T-helper 2 cell (primary cell): ENCODE data around the gene MVP.
"Not testable (repeated sequence)": the region's sequence is repeated elsewhere in the genome, so short reads cannot be mapped to it uniquely, and the experiment has no call there.

Source experiments
- DNase-seq, 5 experiments: peaks; one replicate each; pipeline versions ENCODE4 v3.0.0 to v3.0.0-alpha.2; 2012 to 2022

The MVP gene

DNA sequence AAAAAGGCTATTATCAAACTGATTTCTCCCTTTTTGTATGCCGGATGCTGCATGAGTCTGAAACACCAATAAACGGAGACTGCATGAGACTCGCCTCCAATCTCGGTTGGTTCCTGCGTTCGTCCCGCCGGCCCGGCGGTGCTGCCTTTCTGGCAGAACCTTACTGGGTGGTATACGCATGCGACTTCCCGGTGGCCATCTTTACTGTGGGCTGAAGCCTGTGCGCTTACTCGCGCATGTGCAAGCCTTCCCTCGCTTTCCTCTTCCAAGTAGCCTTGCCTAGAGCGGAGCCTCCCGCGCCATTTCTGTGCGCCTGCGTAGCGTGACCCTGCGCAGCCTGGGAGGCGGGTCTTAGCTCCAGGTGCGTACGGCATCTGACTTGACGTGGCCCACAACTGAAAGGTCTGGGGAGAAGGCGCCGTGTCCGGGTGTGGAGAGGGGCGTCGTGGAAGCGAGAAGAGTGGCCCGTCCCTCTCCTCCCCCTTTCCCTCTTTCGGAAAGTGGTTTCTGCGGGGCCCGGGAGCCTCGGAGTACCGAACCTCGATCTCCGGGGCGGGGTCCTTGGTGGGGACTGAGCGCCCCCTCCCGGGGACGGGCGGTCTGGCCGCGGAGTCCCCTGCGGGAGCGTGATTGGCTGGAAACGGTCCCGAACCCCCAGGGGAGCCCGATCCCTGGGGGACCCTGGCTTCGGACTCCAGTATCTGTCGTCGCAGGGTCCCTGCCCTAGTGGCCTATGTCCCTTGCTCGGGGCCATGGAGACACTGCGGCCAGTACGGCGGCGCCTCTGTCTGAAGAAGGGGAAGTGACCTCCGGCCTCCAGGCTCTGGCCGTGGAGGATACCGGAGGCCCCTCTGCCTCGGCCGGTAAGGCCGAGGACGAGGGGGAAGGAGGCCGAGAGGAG lies 4.2 kb upstream of the MVP start, which contains the start of gene PAGR1:
PAGR1 (plus strand) TSS at position 360 of the 901 bp plus-strand sequence; CDS start at position 734, 374 bp downstream.
- peak; percentile 92 to 100 (median 98) for DNase-seq

DNA sequence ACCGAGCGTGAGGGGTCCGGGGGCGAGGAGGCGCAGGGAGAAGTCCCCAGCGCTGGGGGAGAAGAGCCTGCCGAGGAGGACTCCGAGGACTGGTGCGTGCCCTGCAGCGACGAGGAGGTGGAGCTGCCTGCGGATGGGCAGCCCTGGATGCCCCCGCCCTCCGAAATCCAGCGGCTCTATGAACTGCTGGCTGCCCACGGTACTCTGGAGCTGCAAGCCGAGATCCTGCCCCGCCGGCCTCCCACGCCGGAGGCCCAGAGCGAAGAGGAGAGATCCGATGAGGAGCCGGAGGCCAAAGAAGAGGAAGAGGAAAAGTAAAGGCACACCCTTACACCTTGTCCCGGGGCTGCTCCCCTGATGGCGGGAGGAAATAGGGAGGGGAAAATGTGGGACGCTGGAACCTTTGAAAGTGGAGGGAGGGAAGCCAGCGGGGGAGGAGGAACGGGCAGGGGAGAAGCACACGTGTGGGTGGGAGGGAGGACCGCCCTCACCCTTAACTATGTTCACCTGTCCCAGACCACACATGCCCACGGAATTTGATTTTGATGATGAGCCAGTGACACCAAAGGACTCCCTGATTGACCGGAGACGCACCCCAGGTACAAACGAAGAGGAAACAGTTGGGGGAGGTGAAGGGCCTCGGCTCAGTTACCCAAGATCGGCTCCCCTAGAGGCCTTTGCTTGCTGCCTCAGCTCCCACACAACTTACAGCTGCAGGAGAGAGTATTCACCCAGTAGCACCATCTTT lies 3.4 kb upstream of the MVP start:
- peak in 2 of 5 experiments; percentile 33 to 87 for DNase-seq

DNA sequence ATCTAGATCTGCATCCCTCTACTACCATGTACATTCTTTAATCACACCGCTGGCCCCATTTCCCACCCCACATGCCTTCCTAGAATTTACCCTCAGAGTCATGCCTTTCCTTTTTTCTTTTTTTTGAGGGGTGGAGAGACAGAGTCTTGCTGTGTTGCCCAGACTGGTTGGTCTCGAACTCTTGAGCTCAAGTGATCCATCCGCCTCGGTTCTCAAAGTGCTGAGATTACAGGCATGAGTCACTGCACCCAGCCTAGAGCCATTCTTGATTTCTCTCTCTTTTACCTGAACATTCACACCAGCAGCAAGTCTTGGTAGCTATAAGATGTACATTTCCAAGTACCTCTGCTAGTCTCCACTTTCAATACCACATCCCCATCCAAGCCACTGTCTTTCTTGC lies 2.2 kb upstream of the MVP start:
- DNase-seq = no peak

DNA sequence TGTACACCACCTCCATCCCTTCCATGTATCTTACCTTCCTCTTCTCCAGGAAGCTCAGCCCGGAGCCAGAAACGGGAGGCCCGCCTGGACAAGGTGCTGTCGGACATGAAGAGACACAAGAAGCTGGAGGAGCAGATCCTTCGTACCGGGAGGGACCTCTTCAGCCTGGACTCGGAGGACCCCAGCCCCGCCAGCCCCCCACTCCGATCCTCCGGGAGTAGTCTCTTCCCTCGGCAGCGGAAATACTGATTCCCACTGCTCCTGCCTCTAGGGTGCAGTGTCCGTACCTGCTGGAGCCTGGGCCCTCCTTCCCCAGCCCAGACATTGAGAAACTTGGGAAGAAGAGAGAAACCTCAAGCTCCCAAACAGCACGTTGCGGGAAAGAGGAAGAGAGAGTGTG lies 756 bp upstream of the MVP start:
- no peak for DNase-seq

DNA sequence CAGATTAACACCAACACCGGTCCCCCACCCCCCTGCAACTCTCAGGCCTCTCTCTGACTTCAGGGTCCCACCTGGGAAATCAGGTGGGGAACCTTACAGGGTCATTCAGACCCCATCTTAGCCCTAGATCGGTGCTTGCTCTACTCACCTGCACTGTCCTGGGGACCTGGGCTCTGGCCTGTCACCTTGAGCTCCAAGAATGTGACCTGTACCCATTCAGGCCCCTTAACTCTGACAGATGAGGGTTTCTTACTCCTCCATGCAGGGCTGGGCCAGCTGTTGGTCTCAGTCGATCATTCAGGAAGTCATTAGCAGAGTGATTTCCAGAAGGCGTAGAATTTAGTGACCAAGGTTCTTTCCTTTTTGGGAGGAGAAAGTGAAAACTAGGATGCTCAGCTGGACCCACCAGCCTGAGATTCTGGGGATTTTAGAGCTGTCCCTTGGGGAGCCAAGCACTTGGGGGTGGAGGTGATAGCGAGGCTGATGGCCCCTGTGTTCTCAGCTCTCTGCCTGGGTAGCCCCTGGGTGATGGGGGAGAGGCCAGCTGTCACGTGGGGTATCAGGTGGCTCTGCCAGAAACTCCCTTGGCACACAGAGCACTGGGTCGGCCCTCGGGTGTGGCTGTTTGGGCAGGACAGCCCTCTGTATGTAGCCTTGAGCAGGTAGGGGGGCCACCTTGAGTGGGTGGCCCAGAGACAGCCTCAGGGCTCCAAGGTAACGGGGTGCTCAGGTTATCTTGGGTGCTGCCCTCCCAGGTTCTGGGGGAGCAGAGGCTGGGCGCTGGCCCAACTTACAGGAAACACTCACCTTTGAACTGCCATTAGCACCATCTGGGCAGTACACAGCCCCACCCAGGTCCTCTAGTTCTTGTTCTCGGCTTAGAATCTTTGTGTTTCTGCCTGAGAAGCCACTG lies 724 bp downstream of the MVP start:
- peak in 3 of 5 experiments; percentile 44 to 74 (median 50) for DNase-seq

DNA sequence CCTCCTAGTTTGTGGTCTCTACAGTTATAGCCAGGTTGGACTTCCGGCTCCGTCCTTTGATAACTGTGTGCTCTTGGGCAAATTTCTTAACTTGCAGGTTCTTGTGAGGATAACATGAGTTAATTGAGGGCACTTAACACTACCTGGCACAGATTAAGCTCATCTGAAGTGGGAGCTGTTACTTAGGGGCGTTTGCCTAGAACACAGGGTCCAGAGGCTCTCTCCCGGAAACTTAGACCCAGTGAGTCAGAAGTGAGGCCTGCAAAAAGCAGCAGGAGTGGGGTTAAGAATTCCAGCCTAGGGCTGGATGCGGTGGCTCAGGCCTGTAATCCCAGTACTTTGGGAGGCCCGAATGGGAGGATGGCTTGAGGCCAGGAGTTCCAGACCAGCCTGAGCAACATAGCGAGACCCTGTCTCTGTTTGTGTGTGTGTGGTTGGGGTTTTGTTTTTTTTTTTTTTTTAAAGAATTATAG lies 1.4 kb downstream of the MVP start:
- DNase-seq = no peak

DNA sequence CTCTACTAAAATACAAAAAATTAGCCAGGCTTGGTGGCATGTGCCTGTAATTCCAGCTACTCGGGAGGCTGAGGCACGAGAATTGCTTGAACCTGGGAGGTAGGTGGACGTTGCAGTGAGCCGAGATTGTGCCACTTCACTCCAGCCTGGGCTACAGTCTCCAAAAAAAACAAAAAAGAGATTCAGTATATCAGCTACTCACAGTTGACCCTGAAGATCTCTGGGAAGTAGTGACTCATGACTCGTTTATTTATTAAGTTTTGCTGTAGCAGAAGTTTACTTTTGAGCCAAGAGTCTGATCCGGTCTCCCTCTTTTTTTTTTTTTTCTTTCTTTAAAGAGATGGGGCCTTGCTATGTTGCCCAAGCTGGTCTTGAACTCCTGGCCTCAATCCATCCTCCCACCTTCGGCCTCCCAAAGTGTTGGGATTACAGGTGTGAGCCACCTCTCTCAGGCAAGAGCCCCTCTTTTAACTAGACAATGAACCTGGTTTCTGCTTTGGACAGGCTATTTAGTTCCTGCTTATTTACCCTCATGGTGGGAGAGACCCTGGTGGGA lies 4.4 kb downstream of the MVP start:
- DNase-seq = no peak

DNA sequence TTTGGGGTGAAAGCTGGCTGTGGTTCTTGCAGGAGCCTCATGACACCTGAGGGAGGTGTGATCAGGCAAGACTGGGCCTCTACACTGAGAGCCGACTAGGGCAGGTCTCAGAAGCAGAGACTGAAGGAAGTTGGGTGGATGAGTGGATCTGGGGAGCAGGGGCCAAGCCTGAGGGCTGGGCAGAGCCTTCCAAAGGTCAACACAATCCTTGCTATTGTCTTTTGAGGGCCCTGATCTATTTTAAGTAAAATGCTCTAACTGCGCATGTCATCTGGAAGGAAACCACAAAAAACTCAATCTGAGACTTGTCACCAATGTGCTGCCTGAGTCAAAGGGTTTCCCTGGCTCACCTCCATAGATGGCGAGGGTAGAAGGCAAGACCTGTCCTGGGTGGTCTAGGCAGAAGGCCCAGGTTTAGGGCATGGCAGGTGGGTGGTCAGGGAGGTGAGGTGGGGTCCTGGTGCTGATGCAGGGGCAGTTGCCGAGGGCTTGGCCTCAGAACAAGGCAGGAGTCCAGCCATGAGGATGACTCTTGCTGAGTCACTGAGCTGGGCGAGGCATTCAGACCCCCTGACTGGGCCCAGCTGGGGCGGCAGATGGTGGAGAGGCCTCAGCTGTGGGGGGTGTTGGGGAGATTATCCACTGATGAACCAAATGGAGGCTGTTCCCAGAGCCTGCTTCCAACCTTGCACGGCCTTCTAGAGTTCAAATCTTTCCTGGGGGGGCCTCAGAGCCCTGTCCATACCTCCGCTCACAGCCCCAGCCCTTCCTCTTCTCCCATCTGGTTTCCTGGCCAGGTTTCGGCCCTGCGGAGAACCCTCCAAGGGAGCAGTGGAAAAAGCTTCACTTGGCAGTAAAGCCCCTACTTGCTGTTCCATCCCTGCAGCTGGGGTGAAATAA lies 5.1 kb downstream of the MVP start:
- DNase-seq = peak in 1 of 5 experiments; percentile 84

DNA sequence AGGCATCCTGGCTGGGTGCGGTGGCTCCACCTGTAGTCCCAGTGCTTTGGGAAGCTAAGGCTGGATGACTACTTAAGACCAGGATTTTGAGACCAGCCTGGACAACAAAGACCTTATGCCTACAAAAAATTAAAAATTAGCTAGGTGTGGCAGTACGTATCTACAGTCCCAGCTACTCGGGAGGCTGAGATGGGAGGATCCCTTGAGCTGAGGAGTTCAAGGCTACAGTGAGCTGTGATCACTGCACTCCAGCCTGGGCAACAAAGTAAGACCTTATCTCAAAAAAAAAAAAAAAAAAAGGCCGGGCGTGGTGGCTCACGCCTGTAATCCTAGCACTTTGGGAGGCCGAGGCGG lies 6.1 kb downstream of the MVP start:
- DNase-seq = no peak

DNA sequence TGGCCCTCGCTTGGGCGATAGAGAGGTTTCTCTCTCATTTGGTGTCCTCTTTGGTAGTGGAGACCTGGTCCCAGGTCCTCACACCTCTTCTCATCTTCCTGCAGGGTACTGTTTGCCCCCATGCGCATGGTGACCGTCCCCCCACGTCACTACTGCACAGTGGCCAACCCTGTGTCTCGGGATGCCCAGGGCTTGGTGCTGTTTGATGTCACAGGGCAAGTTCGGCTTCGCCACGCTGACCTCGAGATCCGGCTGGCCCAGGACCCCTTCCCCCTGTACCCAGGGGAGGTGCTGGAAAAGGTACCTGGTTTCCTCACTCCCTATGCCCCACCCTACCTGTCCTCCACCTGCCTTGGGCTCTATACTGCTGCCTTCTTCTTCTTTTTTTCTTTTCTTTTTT lies 10.5 kb downstream of the MVP start:
- DNase-seq = no peak

DNA sequence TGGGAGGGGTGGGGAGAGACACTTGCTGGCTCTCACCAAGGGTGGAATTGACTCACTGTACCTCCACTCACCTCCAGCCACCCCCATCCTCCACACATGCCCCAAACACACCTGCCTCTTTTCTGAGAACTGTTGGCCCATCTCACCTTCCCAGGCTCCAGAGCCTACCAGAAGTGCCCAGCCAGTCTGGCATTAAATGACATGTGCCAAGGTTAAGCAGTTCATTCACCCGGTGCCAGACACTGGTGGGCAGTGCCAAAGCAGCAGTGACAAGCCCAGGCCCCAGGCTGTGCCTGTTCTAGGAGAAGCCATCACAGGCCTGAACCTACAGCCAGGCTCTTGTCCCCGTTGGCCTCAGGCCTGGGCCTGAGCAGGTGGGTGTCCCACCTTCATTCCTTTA lies 11.2 kb downstream of the MVP start:
- no peak for DNase-seq

DNA sequence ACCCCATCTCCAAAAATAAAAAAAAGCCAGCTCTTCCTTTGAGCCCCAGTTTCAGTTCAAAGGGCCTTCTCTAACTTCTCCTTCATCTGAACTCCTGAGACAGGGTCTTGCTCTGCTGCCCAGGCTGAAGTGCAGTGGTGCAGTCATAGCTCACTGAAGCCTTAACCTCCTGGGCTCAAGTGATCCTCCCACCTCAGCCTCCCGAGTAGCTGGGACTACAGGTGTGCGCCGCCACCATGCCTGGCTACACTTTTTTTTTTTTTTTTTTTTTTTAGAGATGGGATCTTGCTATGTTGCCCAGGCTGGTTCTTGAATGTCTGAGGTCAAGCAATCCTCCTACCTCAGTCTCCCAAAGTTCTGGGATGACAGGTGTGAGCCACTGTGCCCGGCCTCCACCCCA lies 13.0 kb downstream of the MVP start:
- DNase-seq = not testable (repeated sequence)

DNA sequence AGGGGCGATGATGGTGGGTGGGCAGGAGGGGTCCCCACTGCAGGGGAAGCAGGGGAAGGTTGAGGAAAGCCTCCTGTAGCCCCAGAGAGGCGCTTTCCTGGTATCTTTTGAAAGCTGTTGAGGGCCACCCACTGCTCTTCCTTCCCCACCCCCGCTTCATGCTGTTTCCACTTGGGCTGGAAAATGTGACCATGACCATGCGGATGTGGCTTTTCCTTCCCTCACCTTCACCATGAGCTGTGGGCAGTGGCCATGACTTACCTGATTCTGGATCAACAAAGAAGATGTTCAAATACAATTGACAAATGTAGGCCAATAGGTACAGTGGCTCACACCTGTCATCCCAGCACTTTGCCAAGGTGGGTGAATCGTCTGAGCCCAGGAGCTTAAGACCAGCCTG lies 13.8 kb downstream of the MVP start:
- DNase-seq = no peak

DNA sequence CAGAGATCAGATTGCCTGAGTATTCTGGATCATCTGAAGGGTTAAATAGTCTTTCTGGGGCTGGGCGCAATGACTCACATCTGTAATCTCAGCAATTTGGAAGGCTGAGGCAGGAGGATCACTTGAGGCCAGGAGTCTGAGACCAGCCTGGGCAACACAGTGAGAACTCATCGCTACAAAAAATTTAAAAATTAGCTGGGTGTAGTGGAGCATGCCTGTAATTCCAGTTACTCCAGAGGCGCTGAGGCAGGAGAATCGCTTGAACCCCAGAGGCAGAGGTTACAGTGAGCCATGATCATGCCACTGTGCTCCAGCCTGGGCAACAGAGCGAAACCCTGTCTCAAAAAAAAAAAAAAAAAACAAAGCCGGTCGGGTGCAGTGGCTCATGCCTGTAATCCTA lies 15.7 kb downstream of the MVP start:
- DNase-seq = no peak

DNA sequence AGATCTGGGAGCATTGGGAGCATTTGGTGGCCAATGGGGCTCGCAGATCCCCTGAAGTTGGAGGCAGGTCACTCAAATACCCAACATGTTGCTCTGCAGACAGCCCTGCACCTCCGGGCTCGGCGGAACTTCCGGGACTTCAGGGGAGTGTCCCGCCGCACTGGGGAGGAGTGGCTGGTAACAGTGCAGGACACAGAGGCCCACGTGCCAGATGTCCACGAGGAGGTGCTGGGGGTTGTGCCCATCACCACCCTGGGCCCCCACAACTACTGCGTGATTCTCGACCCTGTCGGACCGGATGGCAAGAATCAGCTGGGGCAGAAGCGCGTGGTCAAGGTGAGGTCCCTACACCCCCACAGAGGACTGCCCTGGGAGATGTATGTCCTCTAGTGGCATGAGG lies 16.4 kb downstream of the MVP start:
- DNase-seq = no peak

DNA sequence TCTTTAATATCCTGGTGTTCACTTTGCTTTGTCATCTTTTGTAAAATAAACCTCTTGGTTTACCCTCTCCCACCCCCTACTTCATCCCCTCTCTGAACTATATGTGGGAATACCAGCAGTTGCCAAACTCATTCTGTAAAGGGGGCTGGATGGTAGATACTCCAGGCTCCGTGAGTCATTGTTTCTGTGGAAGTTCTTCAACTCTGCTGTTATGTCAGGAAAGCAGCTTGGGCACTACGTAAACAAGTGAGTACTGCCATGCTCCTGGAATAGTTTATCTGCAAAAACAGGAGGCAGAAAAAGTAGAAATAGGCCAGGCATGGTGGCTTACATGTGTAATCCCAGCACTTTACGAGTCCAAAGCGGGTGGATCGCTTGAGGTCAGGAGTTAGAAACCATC lies 17.6 kb downstream of the MVP start:
- DNase-seq = no peak

DNA sequence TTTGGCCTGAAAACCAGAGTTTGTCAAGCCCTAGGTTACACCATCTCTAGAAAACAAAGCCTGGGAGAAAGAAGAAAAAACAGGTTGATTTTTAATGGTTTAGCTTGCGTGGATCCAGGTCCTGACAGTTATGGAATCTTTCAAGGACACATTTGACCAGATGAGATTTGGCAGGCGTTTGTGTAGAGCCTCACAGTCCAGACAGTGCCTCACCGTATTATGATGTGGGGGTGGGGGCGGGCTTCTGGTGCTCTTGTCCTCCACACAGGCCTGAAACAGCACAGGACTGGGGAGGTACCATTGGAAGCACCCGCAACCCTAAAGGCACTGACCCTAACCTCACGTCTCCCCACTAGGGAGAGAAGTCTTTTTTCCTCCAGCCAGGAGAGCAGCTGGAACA lies 19.6 kb downstream of the MVP start:
- no peak for DNase-seq

DNA sequence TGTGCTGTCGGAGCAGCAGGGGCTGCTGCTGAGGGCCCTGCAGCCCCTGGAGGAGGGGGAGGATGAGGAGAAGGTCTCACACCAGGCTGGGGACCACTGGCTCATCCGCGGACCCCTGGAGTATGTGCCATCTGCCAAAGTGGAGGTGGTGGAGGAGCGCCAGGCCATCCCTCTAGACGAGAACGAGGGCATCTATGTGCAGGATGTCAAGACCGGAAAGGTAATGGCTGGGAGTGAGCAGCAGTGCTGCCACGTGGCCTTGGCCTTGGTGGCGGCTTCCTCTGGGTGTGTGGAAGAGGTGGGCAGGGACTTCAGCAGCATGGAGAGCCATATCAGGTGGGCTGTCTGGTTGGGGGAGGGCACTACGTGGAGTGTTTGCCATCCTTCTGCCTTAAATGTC lies 20.0 kb downstream of the MVP start:
- no peak for DNase-seq

DNA sequence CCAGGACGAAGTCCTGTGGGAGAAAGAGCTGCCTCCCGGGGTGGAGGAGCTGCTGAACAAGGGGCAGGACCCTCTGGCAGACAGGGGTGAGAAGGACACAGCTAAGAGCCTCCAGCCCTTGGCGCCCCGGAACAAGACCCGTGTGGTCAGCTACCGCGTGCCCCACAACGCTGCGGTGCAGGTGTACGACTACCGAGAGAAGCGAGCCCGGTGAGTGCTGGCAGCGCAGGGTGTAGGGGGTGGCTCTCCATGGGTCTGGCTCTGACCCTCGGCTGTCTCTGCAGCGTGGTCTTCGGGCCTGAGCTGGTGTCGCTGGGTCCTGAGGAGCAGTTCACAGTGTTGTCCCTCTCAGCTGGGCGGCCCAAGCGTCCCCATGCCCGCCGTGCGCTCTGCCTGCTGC lies 21.4 kb downstream of the MVP start:
- DNase-seq = no peak

DNA sequence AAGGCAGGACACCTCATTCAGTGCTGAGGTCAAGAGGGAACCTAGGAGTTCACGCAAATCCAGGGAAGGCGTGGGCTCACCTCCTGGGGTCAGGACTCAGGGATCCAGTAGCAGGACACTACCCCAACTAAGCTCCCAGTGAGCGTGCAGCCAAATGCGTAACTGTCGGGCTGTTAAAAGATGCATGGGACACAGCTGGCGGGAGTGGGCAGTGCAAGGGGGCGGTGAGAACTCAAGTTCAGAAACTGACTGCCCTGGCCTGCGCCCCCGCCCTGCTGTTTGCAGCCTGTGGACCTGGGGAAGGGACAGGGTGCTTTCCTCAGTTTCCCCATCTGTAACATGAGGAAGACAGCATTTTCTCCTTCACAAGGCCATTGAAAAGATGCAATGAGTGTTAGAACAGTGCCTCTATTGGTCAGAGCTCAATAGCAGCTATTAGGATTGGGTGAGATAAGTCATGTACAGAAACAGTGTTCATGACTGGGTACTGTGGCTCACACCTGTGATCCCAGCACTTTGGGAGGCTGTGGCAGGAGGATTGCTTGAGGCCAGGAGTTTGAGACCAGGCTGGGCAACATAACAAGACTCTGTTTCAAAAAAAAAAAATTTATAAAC lies 22.6 kb downstream of the MVP start:
- DNase-seq = no peak

DNA sequence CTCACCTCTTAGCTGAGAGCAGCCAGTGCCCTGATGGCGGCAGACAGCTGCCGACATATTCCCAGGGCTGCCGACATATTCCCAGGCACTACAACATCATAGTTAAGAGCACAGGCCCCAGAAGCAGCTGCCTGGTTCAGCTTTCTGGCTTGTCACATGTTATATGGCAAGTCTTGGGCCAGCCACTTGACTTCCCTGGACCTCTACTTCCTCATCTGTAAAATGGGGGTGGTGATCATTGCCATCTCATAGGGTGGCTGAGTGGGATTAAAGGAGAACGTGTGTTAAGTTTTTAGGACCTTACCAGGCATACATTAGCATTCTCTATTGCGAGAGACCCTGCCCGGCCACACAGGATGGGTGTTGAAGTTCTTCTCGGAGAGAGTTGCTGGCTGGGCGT lies 23.7 kb downstream of the MVP start:
- DNase-seq = no peak
